ENCODE data around the gene FCGR2B.
A peak's percentile ranks its signal among the peaks of the same experiment; 100 is the strongest.
"Not testable (repeated sequence)": the region's sequence is repeated elsewhere in the genome, so short reads cannot be mapped to it uniquely, and the experiment has no call there.

The FCGR2B gene

DNA sequence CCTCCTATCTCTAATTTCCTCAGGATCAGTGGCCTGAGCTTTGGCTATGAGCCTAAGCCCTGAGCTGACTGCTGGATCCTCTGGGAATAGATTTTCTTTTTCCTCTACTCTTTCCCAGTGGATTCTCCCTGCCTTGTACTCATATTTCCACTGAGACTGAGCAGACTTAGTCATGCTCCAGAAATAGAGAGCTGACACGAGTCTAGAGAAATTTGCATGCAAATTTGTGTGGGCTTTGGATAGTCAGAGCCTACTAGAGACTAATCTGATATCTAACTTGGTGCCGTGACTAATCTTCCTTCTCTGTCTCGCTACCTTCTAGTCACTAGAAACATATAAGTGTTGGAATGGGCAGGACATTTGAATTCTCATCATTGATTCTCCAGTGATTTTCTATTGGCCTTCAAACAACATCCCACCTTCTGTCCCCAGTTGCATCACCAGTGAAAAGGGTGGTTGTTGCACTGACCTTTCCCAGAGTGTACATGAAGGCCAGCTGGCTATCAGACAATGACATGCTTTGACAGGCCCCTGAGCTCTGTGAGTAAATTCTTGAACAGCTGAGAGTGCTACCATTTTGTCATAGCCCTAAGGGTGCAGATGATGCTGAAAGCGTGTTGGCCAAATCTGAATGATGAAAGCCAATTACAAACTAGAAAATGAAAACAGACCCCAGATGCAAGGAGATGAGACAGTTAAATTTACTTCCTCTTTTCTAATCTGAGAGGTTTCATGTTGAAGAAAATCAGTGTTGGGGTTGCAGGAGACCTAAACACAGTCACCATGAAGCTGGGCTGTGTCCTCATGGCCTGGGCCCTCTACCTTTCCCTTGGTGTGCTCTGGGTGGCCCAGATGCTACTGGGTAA is 43.8 kb downstream of the FCGR2B start, which contains the start of gene FCRLA:
TSS of gene FCRLA (plus strand) at position 748 of the 866 bp plus-strand sequence. CDS start at position 784, 36 bp downstream.
- peak; percentile 4 for DNase-seq

DNA sequence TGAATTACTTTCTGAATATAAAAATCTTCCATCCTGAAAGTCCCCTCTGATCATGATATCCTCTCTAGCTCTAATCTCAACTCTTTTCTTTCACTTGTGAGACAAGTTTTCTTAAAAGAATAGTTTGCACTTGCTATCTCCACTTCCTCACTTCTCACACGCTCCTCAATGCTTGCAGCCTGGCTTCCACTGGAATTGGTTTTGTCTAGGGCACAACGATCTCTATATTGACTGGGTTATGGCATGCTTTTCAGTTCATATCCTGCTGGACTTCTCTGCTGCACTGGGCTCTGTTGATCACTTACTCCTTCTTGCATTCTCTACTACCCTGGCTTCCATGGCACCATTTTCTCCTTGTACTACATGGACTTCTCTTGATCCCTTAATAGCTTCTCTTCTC is 44.6 kb downstream of the FCGR2B start:
- no peak for DNase-seq

GRCh38 chr1:161709373-161709772 is 46.4 kb downstream of the FCGR2B start:
- DNase-seq, result no peak

- no peak for DNase-seq
Observed at GRCh38 chr1:161710560-161710959, 47.6 kb downstream of the FCGR2B start.

DNA sequence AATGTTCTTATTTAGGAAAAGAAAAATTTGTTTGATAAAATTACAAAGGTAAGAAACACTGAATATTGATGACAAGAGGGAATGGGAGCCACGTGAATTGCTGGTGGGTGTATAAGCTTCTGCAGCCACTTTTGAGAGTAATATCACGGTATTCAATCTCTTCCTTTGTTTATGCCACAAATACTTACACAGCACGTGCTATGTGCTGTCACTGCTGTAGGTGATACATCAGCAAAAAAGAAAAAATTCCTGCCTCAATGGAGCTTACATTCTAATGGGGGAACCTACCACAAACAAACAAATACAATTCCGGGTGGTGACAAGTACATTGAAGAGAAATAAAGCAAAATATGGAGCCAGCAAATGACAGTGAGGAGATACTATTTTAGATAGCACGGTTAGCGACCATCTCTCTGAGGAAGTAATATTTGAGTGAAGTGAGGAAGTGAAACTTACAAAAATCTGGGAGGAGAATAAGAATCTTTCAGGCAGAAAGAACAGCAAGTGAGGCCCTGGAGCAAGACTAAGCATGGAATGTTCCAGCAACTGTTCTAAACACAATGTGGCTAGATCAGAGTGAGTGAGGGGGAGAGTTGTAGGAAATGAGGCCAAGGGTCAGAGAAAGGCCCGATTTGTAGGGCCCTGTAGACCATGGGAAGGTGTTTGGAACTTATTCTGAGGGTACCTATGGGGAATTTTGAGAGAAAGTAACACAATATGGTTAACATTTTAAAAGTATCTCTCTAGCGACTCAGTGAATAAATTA is 55.8 kb downstream of the FCGR2B start:
- no peak for DNase-seq

GRCh38 chr1:161719325-161719611 is 56.3 kb downstream of the FCGR2B start:
- no peak for DNase-seq

- DNase-seq, result no peak
Observed at GRCh38 chr1:161720422-161720821, 57.5 kb downstream of the FCGR2B start.

GRCh38 chr1:161720956-161721737 is 58.2 kb downstream of the FCGR2B start, which contains the start of gene FCRLB:
Gene FCRLB (plus strand): TSS chr1:161721544. CDS start chr1:161722673, 1,129 bp downstream.
- no peak for DNase-seq

DNA sequence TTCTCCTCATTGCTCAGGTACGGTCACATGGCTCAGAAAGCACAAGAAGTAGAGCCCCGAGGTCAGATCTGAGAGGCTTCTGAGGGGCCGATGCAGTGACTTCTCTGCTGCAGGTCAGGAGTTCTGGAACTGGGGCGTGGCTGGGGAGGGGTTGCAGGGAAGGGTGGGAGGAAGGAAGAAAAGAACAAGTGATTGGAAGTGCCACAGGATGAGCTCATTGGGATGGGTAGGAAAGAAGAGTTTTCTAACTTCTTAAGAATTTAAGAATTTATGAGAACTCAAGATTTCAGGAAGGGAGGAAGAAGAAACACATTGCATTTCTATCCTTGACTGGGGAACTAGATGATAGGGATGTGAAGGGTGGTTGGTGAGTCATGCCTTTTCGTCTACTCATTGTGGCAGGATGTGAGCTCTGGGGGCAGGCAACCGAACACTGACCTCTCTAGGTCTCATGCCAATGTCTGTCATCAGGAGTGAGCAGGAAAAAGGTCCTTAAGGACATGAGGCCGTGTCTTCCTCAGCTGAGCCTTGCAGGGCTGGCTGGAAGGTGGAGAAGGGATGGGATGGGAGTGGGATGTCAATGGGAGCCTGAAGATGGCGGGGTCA is 58.9 kb downstream of the FCGR2B start:
- no peak for DNase-seq

DNA sequence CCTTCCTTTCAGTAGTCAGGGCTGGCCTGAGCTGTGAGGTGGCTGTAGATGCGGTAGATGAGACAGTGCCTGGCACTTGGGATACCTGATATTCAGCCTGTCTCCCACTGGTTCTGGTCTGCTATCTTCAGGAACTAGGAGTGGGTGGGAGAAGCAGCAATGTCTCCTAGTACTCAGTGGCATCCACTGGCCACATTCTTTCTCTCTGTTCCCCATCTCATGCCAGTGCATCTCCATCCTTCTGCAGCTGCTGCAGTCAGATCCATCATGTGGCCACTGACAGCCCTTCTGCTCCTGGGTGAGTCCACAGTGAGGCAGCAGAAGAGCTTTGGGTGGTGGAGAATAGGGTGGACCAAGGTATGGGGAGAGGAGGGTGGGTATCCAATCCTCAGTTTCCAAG is 59.5 kb downstream of the FCGR2B start:
- no peak for DNase-seq

- no peak for DNase-seq
Observed at GRCh38 chr1:161723459-161724141, 60.7 kb downstream of the FCGR2B start.

DNA sequence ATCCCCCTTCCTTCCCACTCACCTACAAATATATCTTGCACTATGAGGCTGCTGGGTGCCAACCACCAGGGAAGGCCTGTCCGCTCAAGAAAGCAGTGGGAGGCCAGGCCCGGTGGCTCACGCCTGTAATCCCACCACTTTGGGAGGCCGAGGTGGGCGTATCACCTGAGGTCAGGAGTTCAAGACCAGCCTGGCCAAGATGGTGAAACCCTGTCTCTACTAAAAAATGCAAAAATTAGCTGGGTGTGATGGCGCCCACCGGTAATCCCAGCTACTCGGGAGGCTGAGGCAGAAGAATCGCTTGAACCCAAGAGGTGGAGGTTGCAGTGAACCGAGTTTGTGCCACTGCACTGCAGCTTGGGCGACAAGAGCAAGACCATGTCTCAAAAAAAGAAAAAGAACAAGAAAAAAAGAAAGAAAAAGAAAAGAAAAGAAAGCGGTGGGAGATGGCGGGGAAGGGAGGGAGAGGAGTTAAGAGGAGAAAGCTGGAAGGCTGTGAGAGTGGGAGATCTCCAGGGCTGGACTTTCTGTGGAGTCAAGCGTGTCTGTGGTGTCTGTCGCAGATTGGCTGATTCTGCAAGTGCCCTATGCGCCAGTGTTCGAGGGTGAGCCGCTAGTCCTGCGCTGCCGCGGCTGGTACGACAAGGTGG is 62.4 kb downstream of the FCGR2B start:
- DNase-seq, result not testable (repeated sequence)

DNA sequence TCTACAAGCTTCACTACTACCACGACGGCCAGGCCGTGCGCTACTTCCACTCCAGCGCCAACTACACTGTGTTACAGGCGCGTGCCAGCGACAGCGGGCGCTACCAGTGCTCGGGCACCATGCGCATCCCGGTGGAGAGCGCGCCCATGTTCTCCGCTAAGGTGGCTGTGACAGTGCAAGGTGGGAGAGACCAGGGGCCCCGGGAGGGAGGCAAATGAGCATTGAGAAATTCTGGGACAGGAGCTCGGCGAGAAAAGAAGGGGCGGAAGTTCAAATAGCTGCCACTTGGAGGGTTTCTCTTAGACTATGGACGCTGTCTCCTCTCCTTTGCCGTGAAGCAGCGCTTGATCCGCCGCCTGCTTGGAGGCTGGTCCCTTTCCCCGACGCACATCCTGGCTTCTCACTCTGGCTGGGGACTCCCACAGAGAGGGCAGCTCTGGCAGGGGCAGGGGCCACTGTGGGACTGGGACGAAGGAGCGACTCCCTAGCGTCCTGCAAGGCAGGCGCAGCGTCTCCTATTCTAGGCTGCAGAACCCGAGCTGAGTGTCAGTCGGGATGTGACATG is 63.0 kb downstream of the FCGR2B start:
- DNase-seq, result peak; percentile 34

DNA sequence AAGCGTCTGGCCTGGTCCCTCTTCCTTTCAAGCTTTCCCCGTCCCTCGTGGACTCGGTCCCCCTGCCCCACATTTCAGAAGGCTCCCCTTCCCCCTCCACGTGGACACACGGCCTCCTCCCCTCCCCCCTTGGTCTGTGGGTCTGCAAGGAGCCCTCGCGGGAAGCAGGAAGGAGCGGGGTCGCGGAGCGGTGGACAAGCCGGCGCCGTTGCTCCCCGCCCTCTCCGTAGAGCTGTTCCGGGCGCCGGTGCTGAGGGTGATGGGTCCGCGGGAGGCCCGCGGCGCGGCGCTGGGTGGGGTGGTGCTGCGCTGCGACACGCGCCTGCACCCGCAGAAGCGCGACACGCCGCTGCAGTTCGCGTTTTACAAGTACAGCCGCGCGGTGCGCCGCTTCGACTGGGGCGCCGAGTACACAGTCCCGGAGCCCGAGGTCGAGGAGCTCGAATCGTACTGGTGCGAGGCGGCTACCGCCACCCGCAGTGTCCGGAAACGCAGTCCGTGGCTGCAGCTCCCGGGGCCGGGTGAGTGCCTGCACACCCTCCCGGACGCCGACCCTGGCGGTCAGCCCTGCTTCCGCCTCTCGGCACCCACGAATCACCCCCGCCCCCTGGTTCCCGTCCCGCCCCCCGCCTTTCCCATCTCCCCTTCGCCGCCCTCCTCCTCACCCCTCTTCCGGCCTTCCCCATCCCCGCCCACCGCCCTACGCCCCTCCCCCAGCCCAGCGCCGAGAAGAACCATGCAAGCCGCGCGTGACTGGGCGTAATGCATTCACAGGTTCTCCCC is 63.7 kb downstream of the FCGR2B start:
- peak; percentile 36 for DNase-seq

DNA sequence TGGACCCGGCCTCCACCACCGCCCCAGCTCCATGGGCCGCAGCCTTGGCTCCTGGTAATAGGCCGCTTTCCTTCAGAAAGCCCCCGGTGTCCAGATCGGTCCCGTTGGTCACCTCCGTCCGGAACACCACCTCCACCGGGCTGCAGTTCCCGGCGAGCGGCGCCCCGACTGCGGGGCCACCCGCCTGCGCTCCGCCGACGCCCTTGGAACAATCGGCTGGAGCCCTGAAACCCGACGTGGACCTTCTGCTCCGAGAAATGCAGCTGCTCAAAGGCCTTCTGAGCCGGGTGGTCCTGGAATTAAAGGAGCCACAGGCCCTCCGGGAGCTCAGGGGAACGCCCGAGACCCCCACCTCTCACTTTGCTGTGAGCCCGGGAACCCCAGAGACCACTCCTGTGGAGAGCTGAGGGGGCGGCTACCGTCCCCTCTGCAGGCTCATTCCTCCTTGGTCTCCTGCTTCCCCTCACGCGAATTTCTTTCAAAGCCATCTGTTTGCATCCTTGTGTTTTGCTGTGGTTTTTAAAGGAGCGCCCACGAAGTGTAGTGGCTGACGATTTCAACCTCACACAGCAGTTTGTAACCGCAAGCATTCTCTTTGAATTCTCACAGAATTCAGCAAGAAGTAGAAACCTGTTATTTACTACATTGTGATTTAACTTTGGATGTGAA is 64.4 kb downstream of the FCGR2B start:
- DNase-seq, result peak; percentile 5
